ENCODE data around the gene FOXP3. TPM values are rescaled to one million over a fixed set of nuclear protein-coding genes. Genes with fewer than 3 reads are reported as not detected.

Gene FOXP3
- total RNA-seq, 4 donors from 2014 or later, result not detected

- no peak overlapping the region for H3K27ac ChIP-seq
- in situ Hi-C loops (cut with MboI; ENCODE audit: low pct_ligation_motif_present in 1 of 4, low pct_unique_long_range_greater_than_20kb in 1 of 4, low sequenced_read_pairs in 3 of 4) (no loop called here), intact Hi-C loops (cut with DNase I; ENCODE audit: low total_unique reads) (no loop called here)
- no peaks in the 10 kb centered on the region for H3K36me3 ChIP-seq
- no peak for DNase-seq
- H3K27me3 ChIP-seq, result no peaks in the 10 kb centered on the region
- 60% methylated on average over 20 of the region's 20 CpGs; no CpG with 5 or more reads in 1 of the 2 donors for WGBS, 2 donors (ENCODE audit: low coverage in 1 of 2)
- TF ChIP-seq POLR2AphosphoS5 (IDR thresholded peaks at IDR 0.05), result no peak
- no peak for TF ChIP-seq CTCF (IDR thresholded peaks at IDR 0.05)
- TF ChIP-seq POLR2A (IDR thresholded peaks at IDR 0.05), result no peak
- no peak for TF ChIP-seq EP300 (IDR thresholded peaks at IDR 0.05; ENCODE audit: low read depth)
- H3K9me3 ChIP-seq, result no peaks in the 10 kb centered on the region
- no peak overlapping the region for H3K4me3 ChIP-seq
- H3K4me1 ChIP-seq, result no peaks in the 10 kb centered on the region
Observed at GRCh38 chrX:49257846-49258748, 6.4 kb downstream of the FOXP3 start.

- in situ Hi-C loops (cut with MboI; ENCODE audit: low pct_ligation_motif_present in 1 of 4, low pct_unique_long_range_greater_than_20kb in 1 of 4, low sequenced_read_pairs in 3 of 4), result no loop called here
- 78% methylated on average over 14 of the region's 14 CpGs; no CpG with 5 or more reads in 1 of the 2 donors for WGBS, 2 donors (ENCODE audit: low coverage in 1 of 2)
- no peaks in the 10 kb centered on the region for H3K27me3 ChIP-seq
Observed at GRCh38 chrX:49257074-49257790, 7.3 kb downstream of the FOXP3 start.

GRCh38 chrX:49256268-49256995 lies 8.1 kb downstream of the FOXP3 start:
- TF ChIP-seq POLR2A (IDR thresholded peaks at IDR 0.05) (no peak), POLR2AphosphoS5 (IDR thresholded peaks at IDR 0.05) (no peak), CTCF (IDR thresholded peaks at IDR 0.05) (no peak), EP300 (IDR thresholded peaks at IDR 0.05; ENCODE audit: low read depth) (no peak)
- no peak overlapping the region for H3K4me3 ChIP-seq
- no peaks in the 10 kb centered on the region for H3K36me3 ChIP-seq
- intact Hi-C loops (cut with DNase I; ENCODE audit: low total_unique reads) (no loop called here), in situ Hi-C loops (cut with MboI; ENCODE audit: low pct_ligation_motif_present in 1 of 4, low pct_unique_long_range_greater_than_20kb in 1 of 4, low sequenced_read_pairs in 3 of 4) (no loop called here)
- no peak overlapping the region for H3K27ac ChIP-seq
- no peak for DNase-seq
- no peaks in the 10 kb centered on the region for H3K9me3 ChIP-seq
- H3K4me1 ChIP-seq, result no peaks in the 10 kb centered on the region
- H3K27me3 ChIP-seq, result no peaks in the 10 kb centered on the region
- 74% methylated on average over 9 of the region's 9 CpGs; no CpG with 5 or more reads in 1 of the 2 donors for WGBS, 2 donors (ENCODE audit: low coverage in 1 of 2)

More at GRCh38 chrX:49257074-49257790, 7.3 kb downstream of the FOXP3 start:
- no peaks in the 10 kb centered on the region for H3K36me3 ChIP-seq
- no peaks in the 10 kb centered on the region for H3K4me1 ChIP-seq
- no peak overlapping the region for H3K27ac ChIP-seq
- no peak for DNase-seq
- no peak for TF ChIP-seq EP300 (IDR thresholded peaks at IDR 0.05; ENCODE audit: low read depth)
- TF ChIP-seq POLR2AphosphoS5 (IDR thresholded peaks at IDR 0.05), result no peak
- TF ChIP-seq CTCF (IDR thresholded peaks at IDR 0.05), result no peak
- TF ChIP-seq POLR2A (IDR thresholded peaks at IDR 0.05), result no peak
- no peaks in the 10 kb centered on the region for H3K9me3 ChIP-seq
- H3K4me3 ChIP-seq, result no peak overlapping the region
- intact Hi-C loops (cut with DNase I; ENCODE audit: low total_unique reads), result no loop called here

- Histone ChIP-seq H3K4me3 (no peak overlapping the region), H3K4me1 (no peaks in the 10 kb centered on the region), H3K27ac (no peak overlapping the region), H3K36me3 (no peaks in the 10 kb centered on the region), H3K27me3 (no peaks in the 10 kb centered on the region), H3K9me3 (no peaks in the 10 kb centered on the region)
- DNase-seq, result no peak
- 83% methylated on average over 7 of the region's 7 CpGs; no CpG with 5 or more reads in 1 of the 2 donors for WGBS, 2 donors (ENCODE audit: low coverage in 1 of 2)
- no peak for TF ChIP-seq POLR2AphosphoS5 (IDR thresholded peaks at IDR 0.05)
- TF ChIP-seq EP300 (IDR thresholded peaks at IDR 0.05; ENCODE audit: low read depth), result no peak
- no peak for TF ChIP-seq POLR2A (IDR thresholded peaks at IDR 0.05)
- no peak for TF ChIP-seq CTCF (IDR thresholded peaks at IDR 0.05)
- in situ Hi-C loops (cut with MboI; ENCODE audit: low pct_ligation_motif_present in 1 of 4, low pct_unique_long_range_greater_than_20kb in 1 of 4, low sequenced_read_pairs in 3 of 4), result no loop called here
- intact Hi-C loops (cut with DNase I; ENCODE audit: low total_unique reads), result no loop called here
Observed at GRCh38 chrX:49254639-49255038, 9.9 kb downstream of the FOXP3 start.

All from transverse colon (tissue), 4 donors.